Esophagus squamous epithelium (tissue), 4 donors: ENCODE results near the gene DMPK.

Experiments
- CTCF ChIP-seq, 6 experiments: fragments of 450-650 bp in 4 of 6; fragments of 200-600 bp in 2 of 6; sonication (generic) in 2 of 6; IDR thresholded peaks; one replicate each; pipeline ENCODE4 v1.5.1; 2016 to 2019; ENCODE audit warnings: antibody characterized with exemption in 6 of 6, mild to moderate bottlenecking in 4 of 6, moderate library complexity in 4 of 6
- POLR2A ChIP-seq, 4 donors: fragments of 450-650 bp; IDR thresholded peaks; one replicate each; pipeline ENCODE4 v1.6.1; 2017; ENCODE audit warnings: antibody characterized with exemption in 4 of 4, mild to moderate bottlenecking in 4 of 4, moderate library complexity in 3 of 4

GRCh38 chr19:45780448-45781213 is 1.7 kb downstream of the DMPK start:
- TF ChIP-seq CTCF (IDR thresholded peaks at IDR 0.05) = no peak
- no peak for TF ChIP-seq POLR2A (IDR thresholded peaks at IDR 0.05)
